Limb (tissue), 2 donors: ENCODE results near the gene SNU13.
"Not testable (repeated sequence)": the region's sequence is repeated elsewhere in the genome, so short reads cannot be mapped to it uniquely, and the experiment has no call there.

Experiments used
- DNase-seq, 2 donors: peaks; one replicate each; pipeline ENCODE4 v3.0.0-alpha.2; 2016; ENCODE audit errors: extremely low spot score in 2 of 2

The SNU13 gene

DNA sequence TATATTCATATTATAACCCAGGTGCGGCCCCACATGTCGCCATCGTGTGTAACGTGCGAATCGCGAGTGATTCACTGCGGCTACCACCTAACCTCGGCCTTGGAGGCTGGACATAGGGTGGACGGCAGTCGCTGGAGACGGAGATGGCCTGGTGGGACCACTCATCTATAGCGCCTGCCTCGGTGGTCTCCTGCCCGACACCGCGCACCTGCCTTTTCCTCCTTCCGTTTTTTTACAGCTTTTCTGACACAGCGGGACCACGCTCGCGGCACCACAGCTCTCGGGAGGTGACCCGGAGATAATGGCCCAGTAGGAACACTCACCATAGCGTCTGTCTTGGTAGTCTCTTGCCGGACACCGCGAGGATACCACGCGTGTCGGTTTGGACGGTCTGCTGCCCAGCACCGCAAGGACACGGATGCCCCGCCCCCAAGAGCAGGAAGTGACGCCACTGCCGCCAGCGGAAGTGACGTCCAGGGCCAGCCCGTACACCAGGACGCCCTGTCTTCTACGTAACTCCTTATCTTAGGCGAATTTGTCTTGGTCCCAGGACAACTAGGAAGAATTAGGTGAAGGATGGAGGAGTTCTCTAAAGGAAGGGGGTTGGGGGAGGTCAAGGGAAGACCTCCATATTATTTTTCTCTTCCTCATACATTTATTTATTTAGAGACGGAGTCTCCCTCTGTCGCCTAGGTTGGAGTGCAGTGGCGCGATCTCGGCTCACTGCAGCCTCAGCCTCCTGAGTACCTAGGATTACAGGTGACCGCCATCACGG lies 6.4 kb downstream of the SNU13 start:
- peak; percentile 81 to 92 for DNase-seq

DNA sequence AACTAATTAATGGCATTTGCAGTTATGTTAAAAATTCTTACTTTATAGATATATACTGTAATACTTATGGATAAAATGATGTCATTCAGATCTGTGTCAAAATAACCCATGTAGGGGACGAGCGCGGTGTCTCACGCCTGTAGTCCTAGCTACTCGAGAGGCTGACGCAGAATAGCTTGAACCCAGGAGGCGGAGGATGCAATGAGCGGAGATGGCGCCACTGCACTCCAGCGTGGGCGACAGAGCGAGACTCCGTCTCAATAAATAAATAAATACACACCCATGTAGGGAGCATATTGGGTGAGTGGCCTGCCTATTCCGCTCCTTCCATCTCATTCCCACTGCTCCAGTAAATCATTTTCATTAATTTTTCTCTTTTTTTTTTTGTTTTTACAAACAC lies 7.1 kb downstream of the SNU13 start:
- no peak for DNase-seq

DNA sequence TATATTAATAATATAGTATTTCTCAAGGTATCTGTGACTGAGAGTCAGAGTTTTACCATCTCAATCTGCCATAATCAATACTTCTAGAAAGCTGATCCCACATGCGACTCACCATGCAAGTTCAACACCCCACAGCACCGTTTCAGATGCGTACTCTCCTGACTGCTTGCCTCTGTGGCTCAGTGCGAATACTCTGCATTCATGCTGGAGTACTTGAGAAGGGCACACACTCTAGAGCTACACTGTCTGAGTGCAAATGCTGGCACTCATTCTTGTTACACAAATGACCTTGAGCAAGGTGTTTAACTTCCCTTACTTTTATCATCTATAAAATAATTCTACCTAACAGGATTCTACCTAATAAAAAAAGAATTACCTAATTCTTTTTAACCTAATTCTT lies 12.5 kb downstream of the SNU13 start:
- DNase-seq, result no peak

DNA sequence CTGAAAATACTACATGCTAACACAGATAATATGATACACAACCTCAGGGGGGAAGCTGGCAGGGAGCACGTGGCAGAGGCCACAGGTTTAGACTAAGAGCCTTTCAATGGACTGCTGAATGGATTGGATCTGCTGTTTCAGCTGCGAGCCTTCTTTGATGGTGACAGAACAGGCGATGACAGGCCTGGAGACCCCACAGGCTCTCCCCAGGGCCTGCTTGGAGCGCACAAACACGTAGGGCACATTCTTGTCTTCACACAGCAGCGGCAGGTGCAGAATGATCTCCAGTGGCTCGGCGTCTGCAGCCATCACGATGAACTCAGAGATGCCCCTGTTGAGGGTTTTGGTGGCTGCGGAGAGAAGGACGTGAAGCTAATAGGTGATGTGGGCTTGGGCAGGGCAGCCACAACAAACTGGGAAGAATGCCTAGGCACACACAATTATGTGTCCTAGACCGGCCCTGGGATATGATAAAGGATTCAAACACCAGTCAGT lies 13.8 kb downstream of the SNU13 start:
- DNase-seq, result no peak

DNA sequence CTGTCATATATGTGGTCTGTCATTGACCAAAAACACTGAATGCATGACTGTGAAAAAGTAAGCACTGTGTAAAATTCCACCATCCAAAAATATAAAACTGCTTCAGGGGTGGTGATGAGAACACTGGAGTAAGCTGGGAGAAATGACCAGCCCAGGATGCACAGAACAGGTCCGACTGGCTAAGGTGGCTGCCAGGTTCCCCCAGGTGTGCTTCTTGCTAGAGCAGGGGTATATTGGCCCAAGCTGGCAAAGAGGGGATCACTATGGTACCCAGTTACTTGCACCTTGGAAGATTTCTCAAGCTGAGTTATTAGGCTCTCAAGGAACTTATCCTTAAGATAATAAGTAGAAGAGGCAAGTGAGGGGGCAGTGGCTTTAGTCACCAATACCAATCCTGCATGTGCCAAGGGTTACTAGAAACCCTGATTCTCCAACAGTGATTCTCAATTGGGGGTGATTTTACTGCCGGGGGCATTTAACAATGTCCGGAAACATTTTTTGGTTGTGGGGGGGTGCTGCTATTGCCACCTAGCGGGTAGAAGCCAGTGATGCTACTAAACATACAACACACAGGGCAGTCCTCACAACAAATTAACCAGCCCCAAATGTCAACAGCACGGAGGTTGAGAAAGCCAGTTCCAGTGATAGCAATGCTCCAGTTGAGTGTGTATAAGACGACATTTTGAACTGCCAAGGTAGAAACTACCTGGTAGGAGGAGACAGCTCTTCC lies 15.7 kb downstream of the SNU13 start:
- DNase-seq, result no peak

DNA sequence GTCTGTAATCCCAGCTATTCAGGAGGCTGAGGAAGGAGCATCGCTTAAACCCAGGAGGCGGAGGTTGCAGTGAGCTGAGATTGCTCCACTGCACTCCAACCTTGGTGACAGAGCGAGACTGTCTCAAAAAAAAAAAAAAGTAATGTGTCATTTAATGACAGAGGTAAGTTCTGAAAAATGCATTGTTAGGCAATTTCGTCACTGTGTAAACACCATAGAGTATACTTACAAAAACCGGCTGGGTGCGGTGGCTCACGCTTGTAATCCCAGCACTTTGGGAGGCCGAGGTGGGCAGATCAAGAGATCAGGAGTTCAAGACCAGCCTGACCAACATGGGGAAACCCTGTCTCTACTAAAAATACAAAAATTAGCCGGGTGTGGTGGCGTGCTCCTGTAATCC lies 16.6 kb downstream of the SNU13 start:
- not testable (repeated sequence) for DNase-seq

DNA sequence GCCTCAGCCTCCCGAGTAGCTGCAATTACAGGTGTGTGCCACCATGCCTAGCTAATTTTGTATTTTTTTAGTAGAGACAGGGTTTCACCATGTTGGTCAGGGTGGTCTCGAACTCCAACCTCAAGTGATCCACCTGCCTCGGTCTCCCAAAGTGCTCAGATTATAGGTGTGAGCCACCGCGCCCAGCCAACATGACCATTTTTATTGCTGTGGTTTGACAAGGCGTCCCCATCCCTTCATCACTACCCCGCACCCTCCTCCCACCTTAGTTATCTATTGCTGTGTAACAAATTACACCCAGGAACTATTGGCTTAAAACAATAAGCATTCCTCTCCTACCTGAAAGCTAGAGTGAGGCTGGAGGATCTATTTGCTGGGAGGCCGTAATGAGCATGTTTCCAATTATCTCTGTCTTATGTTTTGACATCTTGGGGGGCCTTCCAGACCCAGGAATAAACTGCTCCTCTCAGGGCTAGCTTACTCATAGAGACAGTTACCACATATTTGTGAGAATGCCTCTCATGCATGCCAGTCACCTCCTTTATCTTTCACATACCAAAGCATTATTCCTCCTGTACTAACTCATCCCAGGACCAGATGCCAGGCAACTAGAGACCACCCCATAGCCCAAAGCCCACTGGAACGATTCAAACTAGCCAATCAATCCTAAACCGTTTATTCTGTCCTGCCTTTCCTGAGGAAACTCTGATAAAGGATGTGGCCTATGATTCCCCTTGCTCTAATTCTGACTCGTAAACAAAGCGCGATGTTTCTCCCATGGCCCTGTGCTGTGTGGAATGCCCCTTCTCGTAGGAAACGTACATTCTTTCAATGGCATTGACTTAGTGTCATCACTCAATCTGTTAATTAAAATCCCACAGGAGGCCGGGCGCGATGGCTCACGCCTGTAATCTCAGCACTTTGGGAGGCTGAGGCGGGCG lies 19.4 kb downstream of the SNU13 start:
- no peak for DNase-seq

DNA sequence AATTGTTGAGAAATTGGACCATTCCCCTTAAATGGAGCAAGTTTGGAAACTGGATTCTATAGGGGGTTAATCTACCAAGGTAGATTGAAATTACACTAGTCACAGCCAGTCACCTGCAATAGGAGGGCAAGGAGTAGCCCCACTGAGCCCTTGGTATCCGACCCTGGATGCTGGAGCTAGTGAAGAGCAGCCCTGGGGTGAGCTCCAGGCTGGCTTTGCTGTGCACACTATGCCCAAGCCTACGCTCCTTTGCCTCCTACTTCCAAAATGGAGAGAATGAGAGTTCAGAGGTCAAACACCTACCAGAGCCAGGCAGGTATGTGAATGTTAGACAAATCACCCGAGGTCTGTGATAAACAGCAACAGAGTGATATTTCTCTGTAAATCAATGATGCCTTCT lies 23.7 kb downstream of the SNU13 start:
- DNase-seq, result no peak

DNA sequence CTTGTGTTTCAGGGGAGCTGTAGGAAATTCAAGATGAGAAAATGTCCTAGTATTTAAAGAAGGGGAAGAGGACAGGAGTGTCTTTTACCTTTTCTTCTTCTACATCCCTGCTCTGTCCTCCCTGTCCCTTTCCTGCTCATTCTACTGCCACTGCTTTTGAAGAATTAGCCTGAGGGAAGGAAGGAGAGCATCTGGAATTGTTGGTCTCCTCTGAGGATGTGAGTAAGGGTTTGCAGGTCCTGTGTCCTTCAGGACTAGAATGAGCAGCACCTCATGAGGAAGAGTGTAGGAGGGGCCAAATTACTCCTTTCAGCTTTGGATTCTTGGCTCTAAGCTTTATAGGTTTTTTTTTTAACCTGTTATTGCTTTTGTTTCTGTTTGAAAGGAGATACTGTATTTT lies 24.2 kb downstream of the SNU13 start:
- DNase-seq, result no peak

DNA sequence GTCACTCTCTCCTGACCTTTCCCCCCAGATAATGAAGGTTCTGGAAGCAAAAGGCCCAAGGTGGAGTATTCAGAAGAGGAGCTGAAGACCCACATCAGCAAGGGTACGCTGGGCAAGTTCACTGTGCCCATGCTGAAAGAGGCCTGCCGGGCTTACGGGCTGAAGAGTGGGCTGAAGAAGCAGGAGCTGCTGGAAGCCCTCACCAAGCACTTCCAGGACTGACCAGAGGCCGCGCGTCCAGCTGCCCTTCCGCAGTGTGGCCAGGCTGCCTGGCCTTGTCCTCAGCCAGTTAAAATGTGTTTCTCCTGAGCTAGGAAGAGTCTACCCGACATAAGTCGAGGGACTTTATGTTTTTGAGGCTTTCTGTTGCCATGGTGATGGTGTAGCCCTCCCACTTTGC lies 25.1 kb downstream of the SNU13 start:
- not testable (repeated sequence) for DNase-seq

DNA sequence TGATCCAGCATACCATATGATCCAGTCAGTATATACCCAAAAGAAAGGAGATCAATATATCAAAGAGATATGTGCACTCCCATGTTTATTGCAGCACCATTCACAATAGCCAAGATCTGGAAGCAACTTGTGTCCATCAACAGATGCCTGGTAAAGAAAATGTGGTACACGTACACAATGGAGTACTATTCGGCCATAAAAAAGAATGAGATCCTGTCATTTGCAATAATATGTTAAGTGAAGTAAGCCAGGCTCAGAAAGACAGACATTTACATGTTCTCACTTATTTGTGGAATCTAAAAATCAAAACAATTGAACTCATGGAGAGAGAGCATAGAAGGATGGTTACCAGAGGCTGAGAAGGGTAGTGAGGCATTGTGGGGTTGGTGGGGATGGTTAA lies 27.0 kb downstream of the SNU13 start:
- DNase-seq, result no peak

DNA sequence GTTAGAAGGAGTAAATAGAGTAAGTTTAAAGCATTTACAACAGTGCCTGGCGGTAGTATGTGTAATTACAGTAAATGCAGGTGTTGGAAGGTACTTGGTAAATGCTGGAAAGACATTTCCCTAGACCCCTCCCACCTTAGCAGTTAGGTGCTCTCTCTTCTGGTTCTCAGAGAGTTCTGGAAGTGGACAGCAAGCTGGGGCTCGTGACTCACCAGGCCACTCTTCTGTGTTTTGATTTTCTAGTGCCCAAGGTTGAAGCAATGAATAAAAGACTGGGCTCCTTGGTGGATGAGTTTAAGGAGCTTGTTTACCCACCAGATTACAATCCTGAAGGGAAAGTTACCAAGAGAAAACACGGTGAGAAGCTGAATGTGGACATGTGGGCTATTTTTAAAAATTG lies 27.6 kb downstream of the SNU13 start:
- DNase-seq, result no peak

DNA sequence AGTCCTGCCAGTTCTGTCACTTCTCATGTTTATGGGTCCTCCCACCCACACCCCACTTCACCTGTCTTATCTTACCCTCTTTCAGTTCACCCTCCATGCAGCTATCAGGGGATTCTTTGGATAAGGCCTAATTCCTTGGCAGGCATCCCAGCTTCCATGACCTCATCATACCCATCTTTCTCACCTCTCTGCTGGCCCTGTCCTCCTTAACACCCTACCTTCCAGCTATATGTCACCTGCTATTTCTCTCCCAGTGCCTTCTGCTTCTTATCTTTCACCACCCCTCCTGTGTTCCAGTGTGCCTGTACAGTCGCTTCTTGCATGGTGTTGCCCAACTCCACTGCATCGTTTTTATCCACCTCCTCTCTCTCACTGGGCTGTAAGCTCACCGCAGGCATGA lies 28.3 kb downstream of the SNU13 start:
- no peak for DNase-seq

DNA sequence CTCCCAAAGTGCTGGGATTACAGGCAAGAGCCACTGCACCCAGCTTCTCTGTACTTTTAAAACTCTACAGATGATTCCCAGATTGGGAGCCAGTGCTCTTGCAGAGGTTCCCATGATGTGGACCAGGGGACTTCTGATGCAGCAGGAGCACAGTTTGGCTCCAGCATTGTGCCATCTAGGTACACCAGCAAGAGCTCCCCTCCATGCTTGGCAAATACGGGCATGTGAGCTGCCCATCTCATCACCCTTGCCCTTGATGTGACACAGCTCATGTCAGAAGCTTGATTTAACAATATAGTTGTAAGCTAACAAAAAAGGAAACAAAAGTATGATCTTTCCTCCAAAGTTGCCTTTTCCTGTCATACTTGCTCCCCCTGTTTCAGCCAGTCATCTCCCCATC lies 28.7 kb downstream of the SNU13 start:
- DNase-seq, result no peak

DNA sequence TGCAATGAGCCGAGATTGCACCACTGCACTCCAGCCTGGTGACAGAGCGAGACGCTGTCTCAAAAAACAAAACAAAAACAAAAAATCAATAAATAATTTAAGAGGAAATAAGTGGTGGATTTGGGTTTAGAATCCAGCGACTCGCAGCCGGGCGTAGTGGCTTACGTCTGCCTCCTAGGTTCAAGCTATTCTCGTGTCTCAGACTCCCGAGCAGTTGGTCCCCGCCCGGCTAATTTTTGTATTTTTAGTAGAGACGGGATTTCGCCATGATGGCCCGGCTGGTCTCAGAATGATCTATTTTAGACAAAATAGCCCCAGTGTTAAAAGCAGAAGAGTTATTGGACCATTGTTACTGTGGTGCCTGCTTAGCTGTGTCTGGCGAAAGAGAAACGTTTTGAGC lies 29.8 kb downstream of the SNU13 start:
- no peak for DNase-seq

DNA sequence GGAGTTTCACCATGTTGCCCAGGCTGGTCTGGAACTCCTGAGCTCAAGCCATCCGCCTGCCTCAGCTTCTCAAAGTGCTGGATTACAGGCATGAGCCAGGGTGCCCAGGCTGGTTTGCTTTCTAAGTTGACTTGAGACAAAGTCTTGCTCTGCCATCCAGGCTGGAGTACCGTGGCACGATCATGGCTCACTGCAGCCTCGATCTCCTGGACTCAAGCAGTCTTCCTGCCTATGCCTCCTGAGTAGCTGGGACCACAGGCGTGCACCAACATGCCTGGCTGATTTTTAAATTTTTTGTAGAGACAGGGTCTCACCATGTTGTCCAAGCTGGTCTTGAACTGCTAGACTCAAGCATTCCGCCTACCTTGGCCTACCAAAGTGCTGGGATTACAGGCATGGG lies 31.0 kb downstream of the SNU13 start:
- no peak for DNase-seq

DNA sequence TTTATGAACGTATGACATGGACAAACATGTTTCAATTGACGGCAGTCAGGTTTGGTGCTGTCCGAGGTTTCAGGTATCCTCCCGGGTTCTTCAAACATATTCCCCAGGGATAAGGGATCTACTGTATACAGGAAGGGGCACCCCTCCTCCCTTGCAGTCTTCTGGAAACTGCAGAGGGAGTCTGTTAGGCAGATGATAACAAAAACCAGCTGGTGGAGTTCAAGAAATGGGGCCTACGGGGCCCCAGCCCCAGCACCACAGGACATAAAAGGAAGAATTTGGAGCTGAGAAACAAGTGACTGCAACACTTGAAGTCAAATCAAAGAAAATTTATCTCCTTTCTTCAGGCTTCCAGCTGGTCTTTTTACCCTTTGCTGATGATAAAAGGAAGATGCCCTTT lies 32.1 kb downstream of the SNU13 start:
- no peak for DNase-seq

DNA sequence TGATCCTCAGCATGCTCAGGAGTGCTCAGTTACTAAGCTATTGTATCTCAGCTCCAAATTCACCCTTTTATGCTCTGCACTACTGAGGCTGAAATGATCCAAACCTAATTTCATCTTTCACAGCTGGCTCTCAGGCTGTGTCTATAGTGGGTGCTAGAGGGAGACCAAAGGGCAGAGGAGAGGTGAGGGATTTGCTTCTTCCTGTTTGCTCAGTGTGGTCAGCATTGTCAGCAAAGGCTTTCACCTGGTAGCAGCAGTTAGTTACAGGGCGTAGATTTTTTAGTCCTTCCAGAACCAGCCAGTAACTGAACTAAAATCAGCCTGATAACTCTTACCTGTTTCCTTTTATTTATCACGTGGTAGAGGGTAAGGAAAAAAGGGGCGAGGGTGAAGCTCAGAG lies 34.3 kb downstream of the SNU13 start:
- no peak for DNase-seq

DNA sequence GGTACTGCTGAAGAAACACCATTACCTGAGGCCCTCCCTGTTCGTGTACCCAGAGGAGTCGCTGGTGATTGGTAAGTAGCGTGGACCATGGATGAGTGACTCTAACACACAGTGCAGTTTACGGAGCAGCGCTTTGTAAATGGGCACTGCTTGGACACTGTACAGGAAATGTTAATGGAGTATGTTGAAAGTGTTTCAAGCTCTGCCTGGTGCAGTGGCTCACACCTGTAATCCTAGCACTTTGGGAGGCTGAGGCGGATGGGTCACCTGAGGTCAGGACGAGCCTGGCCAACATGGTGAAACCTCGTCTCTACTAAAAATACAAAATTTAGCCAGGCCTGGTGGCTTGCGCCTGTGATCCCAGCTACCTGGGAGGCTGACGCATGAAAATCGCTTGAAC lies 37.8 kb downstream of the SNU13 start:
- DNase-seq, result no peak

DNA sequence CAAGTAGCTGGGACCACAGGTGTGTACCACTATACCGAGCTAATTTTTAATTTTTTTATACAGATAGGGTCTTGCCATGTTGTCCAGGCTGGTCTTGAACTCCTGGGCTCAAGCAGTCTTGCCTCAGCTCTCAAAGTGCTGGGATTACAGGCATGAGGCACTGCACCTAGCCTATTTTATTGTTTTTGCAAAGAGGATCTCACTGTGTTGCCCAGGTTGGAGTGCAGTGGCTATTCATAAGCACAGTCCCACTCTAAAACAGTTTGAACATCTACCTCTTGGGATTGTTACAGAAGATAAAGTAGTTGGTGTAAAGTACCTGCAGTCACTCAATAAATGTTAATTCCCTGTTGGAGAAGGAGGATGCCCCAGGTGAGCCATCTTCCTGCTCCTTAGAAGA lies 38.4 kb downstream of the SNU13 start:
- no peak for DNase-seq

DNA sequence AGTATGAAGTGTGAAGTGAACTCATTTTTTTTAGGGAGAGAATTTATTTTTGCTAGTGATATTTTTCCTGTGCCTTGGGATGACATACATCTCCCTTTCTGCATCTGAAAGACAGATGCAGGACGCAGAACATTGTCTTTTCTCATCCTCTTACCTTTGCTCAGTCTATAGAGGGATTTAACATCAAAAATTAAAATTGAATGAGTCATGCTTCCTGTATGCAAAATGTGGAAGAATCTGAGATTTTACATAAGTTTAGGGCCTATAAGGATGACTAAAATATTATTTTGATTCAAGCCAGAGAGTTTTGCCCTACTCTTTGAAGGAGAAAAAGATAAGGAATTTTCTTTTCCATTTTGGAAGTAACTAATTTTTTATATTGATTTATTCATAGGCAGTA lies 40.2 kb downstream of the SNU13 start:
- no peak for DNase-seq

DNA sequence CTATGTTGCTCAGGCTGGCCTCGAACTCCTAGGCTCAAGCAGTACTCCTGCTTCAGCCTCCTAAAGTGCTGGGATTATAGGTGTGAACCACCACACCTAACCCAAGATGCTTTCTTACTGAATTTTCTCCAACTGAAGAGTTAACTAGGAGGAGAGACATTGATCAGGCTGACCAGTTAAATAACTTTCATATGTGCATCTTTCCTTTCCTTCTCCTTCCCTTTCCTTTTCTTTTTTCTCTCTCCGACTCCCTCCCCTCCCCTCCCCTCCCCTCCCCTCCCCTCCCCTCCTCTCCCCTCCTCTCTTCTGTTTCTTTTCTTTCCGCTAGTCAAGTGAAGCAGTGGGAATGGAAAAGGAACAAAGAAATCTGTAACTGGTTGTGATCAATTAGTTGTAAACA lies 40.9 kb downstream of the SNU13 start:
- no peak for DNase-seq
